Measurements from ENCODE around the gene RUNX2.
A peak's percentile ranks its signal among the peaks of the same experiment; 100 is the strongest.

Gene RUNX2

GRCh38 chr6:45692021-45692420 is 363.9 kb downstream of the RUNX2 start:
- no peak overlapping the region for H3K27ac Mint-ChIP-seq
- H3K4me1 Mint-ChIP-seq (ENCODE audit: low read depth) = peaks cover 19% of the 10 kb centered on the region
- peaks cover 8% of the 10 kb centered on the region for H3K9me3 Mint-ChIP-seq
- no peaks in the 10 kb centered on the region for H3K27me3 Mint-ChIP-seq (ENCODE audit: low read depth)
- DNase-seq (ENCODE audit: low spot score) = no peak
- H3K36me3 Mint-ChIP-seq (ENCODE audit: low read depth) = peaks cover 4% of the 10 kb centered on the region
- no peak overlapping the region for H3K4me3 Mint-ChIP-seq

GRCh38 chr6:45696738-45697137 is 368.6 kb downstream of the RUNX2 start:
- H3K36me3 Mint-ChIP-seq (ENCODE audit: low read depth) = peaks cover 4% of the 10 kb centered on the region
- no peak for DNase-seq (ENCODE audit: low spot score)
- no peak overlapping the region for H3K4me3 Mint-ChIP-seq
- H3K4me1 Mint-ChIP-seq (ENCODE audit: low read depth) = peaks cover 12% of the 10 kb centered on the region
- H3K27me3 Mint-ChIP-seq (ENCODE audit: low read depth) = no peaks in the 10 kb centered on the region
- no peak overlapping the region for H3K27ac Mint-ChIP-seq
- H3K9me3 Mint-ChIP-seq = peaks cover 8% of the 10 kb centered on the region

- Mint-ChIP-seq H3K9me3 (peaks cover 8% of the 10 kb centered on the region), H3K36me3 (ENCODE audit: low read depth) (peaks cover 4% of the 10 kb centered on the region), H3K27ac (no peak overlapping the region), H3K4me1 (ENCODE audit: low read depth) (peaks cover 15% of the 10 kb centered on the region), H3K4me3 (no peak overlapping the region), H3K27me3 (ENCODE audit: low read depth) (no peaks in the 10 kb centered on the region)
- DNase-seq (ENCODE audit: low spot score) = no peak
Observed at GRCh38 chr6:45697605-45698004, 369.5 kb downstream of the RUNX2 start.

GRCh38 chr6:45698046-45698445 is 369.9 kb downstream of the RUNX2 start:
- Mint-ChIP-seq H3K9me3 (peaks cover 8% of the 10 kb centered on the region), H3K27ac (no peak overlapping the region), H3K4me3 (no peak overlapping the region), H3K27me3 (ENCODE audit: low read depth) (no peaks in the 10 kb centered on the region), H3K36me3 (ENCODE audit: low read depth) (peaks cover 4% of the 10 kb centered on the region), H3K4me1 (ENCODE audit: low read depth) (peaks cover 15% of the 10 kb centered on the region)
- DNase-seq (ENCODE audit: low spot score) = no peak

GRCh38 chr6:45699663-45700062 is 371.5 kb downstream of the RUNX2 start:
- no peak for DNase-seq (ENCODE audit: low spot score)
- H3K9me3 Mint-ChIP-seq = peaks cover 2% of the 10 kb centered on the region
- no peak overlapping the region for H3K4me3 Mint-ChIP-seq
- no peaks in the 10 kb centered on the region for H3K27me3 Mint-ChIP-seq (ENCODE audit: low read depth)
- peaks cover under 1% of the 10 kb centered on the region for H3K36me3 Mint-ChIP-seq (ENCODE audit: low read depth)
- no peak overlapping the region for H3K27ac Mint-ChIP-seq
- H3K4me1 Mint-ChIP-seq (ENCODE audit: low read depth) = peaks cover 23% of the 10 kb centered on the region

GRCh38 chr6:45702849-45703739 is 375.0 kb downstream of the RUNX2 start:
- peaks cover 14% of the 10 kb centered on the region for H3K4me1 Mint-ChIP-seq (ENCODE audit: low read depth)
- H3K27me3 Mint-ChIP-seq (ENCODE audit: low read depth) = no peaks in the 10 kb centered on the region
- no peak overlapping the region for H3K27ac Mint-ChIP-seq
- no peak overlapping the region for H3K4me3 Mint-ChIP-seq
- H3K36me3 Mint-ChIP-seq (ENCODE audit: low read depth) = no peaks in the 10 kb centered on the region
- no peak for DNase-seq (ENCODE audit: low spot score)
- H3K9me3 Mint-ChIP-seq = no peaks in the 10 kb centered on the region

- H3K4me1 Mint-ChIP-seq (ENCODE audit: low read depth) = peaks cover 14% of the 10 kb centered on the region
Observed at GRCh38 chr6:45704056-45704800, 376.1 kb downstream of the RUNX2 start.

GRCh38 chr6:45705137-45705855 is 377.2 kb downstream of the RUNX2 start:
- Mint-ChIP-seq H3K4me1 (ENCODE audit: low read depth) (peaks cover 21% of the 10 kb centered on the region), H3K27ac (no peak overlapping the region), H3K27me3 (ENCODE audit: low read depth) (no peaks in the 10 kb centered on the region), H3K36me3 (ENCODE audit: low read depth) (peaks cover 2% of the 10 kb centered on the region), H3K9me3 (no peaks in the 10 kb centered on the region), H3K4me3 (no peak overlapping the region)
- DNase-seq (ENCODE audit: low spot score) = no peak

More at GRCh38 chr6:45704056-45704800, 376.1 kb downstream of the RUNX2 start:
- Mint-ChIP-seq H3K36me3 (ENCODE audit: low read depth) (no peaks in the 10 kb centered on the region), H3K4me3 (no peak overlapping the region), H3K27me3 (ENCODE audit: low read depth) (no peaks in the 10 kb centered on the region), H3K27ac (no peak overlapping the region), H3K9me3 (no peaks in the 10 kb centered on the region)
- no peak for DNase-seq (ENCODE audit: low spot score)

- H3K36me3 Mint-ChIP-seq (ENCODE audit: low read depth) = peaks cover 2% of the 10 kb centered on the region
- DNase-seq (ENCODE audit: low spot score) = no peak
- peaks cover 31% of the 10 kb centered on the region for H3K4me1 Mint-ChIP-seq (ENCODE audit: low read depth)
- H3K4me3 Mint-ChIP-seq = no peak overlapping the region
- no peak overlapping the region for H3K27ac Mint-ChIP-seq
- no peaks in the 10 kb centered on the region for H3K27me3 Mint-ChIP-seq (ENCODE audit: low read depth)
- no peaks in the 10 kb centered on the region for H3K9me3 Mint-ChIP-seq
Observed at GRCh38 chr6:45706319-45706718, 378.2 kb downstream of the RUNX2 start.

- no peak overlapping the region for H3K27ac Mint-ChIP-seq
- no peak overlapping the region for H3K4me3 Mint-ChIP-seq
- no peaks in the 10 kb centered on the region for H3K27me3 Mint-ChIP-seq (ENCODE audit: low read depth)
- H3K9me3 Mint-ChIP-seq = no peaks in the 10 kb centered on the region
- H3K4me1 Mint-ChIP-seq (ENCODE audit: low read depth) = peaks cover 34% of the 10 kb centered on the region
- H3K36me3 Mint-ChIP-seq (ENCODE audit: low read depth) = peaks cover 2% of the 10 kb centered on the region
- no peak for DNase-seq (ENCODE audit: low spot score)
Observed at GRCh38 chr6:45707176-45707575, 379.0 kb downstream of the RUNX2 start.

- H3K4me1 Mint-ChIP-seq (ENCODE audit: low read depth) = peaks cover 40% of the 10 kb centered on the region
- H3K9me3 Mint-ChIP-seq = no peaks in the 10 kb centered on the region
- peaks cover 2% of the 10 kb centered on the region for H3K36me3 Mint-ChIP-seq (ENCODE audit: low read depth)
- DNase-seq (ENCODE audit: low spot score) = peak; percentile 79
- peak overlapping the region; percentile 49 for H3K4me3 Mint-ChIP-seq
- H3K27me3 Mint-ChIP-seq (ENCODE audit: low read depth) = no peaks in the 10 kb centered on the region
- H3K27ac Mint-ChIP-seq = peak overlapping the region; percentile 86
Observed at GRCh38 chr6:45709781-45710220, 381.7 kb downstream of the RUNX2 start.

GRCh38 chr6:45710304-45710821 is 382.2 kb downstream of the RUNX2 start:
- Mint-ChIP-seq H3K9me3 (no peaks in the 10 kb centered on the region), H3K4me1 (ENCODE audit: low read depth) (peaks cover 46% of the 10 kb centered on the region), H3K36me3 (ENCODE audit: low read depth) (peaks cover 2% of the 10 kb centered on the region), H3K27me3 (ENCODE audit: low read depth) (no peaks in the 10 kb centered on the region), H3K4me3 (peak overlapping the region; percentile 49), H3K27ac (peak overlapping the region; percentile 86)
- peak; percentile 94 for DNase-seq (ENCODE audit: low spot score)

GRCh38 chr6:45712076-45712475 is 383.9 kb downstream of the RUNX2 start:
- peaks cover 55% of the 10 kb centered on the region for H3K4me1 Mint-ChIP-seq (ENCODE audit: low read depth)
- H3K4me3 Mint-ChIP-seq = no peak overlapping the region
- no peaks in the 10 kb centered on the region for H3K9me3 Mint-ChIP-seq
- peaks cover 2% of the 10 kb centered on the region for H3K36me3 Mint-ChIP-seq (ENCODE audit: low read depth)
- DNase-seq (ENCODE audit: low spot score) = no peak
- H3K27me3 Mint-ChIP-seq (ENCODE audit: low read depth) = no peaks in the 10 kb centered on the region
- peak overlapping the region; percentile 46 for H3K27ac Mint-ChIP-seq
